GM19328 (cell line): ENCODE data around the gene SGSM2.
"Not testable (repeated sequence)": the region's sequence is repeated elsewhere in the genome, so short reads cannot be mapped to it uniquely, and the experiment has no call there.

Source experiments
- ATAC-seq: cut with Tn5 transposase; IDR thresholded peaks from one replicate; pipeline ENCODE4 v1.9.1; 2021; ENCODE audit warnings: mild to moderate bottlenecking, moderate library complexity; ENCODE audit not compliant: unreplicated experiment

SGSM2 gene, protein sequence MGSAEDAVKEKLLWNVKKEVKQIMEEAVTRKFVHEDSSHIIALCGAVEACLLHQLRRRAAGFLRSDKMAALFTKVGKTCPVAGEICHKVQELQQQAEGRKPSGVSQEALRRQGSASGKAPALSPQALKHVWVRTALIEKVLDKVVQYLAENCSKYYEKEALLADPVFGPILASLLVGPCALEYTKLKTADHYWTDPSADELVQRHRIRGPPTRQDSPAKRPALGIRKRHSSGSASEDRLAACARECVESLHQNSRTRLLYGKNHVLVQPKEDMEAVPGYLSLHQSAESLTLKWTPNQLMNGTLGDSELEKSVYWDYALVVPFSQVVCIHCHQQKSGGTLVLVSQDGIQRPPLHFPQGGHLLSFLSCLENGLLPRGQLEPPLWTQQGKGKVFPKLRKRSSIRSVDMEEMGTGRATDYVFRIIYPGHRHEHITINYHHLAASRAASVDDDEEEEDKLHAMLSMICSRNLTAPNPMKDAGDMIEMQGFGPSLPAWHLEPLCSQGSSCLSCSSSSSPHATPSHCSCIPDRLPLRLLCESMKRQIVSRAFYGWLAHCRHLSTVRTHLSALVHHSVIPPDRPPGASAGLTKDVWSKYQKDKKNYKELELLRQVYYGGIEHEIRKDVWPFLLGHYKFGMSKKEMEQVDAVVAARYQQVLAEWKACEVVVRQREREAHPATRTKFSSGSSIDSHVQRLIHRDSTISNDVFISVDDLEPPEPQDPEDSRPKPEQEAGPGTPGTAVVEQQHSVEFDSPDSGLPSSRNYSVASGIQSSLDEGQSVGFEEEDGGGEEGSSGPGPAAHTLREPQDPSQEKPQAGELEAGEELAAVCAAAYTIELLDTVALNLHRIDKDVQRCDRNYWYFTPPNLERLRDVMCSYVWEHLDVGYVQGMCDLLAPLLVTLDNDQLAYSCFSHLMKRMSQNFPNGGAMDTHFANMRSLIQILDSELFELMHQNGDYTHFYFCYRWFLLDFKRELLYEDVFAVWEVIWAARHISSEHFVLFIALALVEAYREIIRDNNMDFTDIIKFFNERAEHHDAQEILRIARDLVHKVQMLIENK

DNA sequence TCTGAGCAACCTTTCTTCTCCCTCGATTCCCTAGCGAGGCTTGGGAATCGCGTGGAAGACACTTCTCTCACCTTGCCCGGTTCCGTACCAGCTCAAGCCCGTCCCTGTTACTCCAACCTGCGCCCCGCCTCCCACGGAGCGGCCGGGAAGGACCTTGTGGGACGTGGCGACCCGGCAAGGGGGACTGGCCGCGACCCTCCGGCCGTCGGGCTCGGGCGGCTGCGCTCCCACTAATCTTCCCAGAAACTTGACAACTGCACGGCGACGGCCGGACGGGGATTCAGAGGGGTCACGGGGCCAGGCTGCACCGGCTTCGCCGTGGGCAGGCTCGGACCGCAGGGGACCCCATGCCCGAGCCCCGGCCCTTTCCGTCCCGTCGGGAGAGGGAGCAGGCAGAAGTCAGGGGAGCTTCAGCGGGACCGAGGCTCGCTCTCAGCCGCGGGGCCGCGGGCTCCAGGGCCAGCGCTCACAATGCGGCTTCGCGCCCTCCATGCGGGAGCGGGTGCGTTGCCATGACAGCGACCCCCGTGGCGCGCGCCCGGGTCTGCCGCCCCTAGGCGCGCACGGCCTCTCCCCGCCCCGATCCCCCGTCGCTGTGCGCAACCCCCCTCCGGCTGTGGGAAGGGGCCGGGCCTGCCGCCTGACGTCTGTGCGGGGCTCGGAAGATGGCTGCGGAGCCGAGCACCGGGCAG lies at the start of gene SGSM2:
TSS of gene SGSM2 (plus strand) at position 650 of the 692 bp plus-strand sequence. CDS start 188 bp downstream, outside the sequence.
- ATAC-seq: peak; percentile 11

DNA sequence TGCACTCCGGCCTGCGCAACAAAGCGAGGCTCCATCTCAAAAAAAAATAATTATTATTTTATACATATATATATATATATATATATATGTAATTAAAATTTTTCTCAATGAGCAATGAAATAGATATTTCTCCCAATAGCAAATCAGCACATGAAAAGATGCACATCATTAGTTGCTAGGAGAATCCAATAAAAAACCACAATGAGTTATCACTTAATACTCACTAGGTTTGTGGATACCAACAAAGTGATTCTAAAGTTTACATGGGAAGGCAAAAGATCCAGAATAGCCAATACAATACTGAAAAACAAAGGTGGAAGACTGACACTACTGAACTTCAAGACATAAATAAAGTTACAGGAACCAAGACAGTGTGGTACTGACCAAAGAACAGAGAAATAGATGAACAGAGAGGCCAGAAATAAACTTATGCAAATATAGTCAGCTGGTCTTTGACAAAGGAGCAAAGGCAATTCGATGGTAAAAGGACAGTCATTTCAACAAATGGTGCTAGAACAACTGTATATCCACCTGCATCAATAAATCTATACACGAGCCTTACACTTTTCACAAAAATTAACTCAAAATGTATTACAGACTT lies 47.3 kb upstream of the SGSM2 start:
- no peak for ATAC-seq

DNA sequence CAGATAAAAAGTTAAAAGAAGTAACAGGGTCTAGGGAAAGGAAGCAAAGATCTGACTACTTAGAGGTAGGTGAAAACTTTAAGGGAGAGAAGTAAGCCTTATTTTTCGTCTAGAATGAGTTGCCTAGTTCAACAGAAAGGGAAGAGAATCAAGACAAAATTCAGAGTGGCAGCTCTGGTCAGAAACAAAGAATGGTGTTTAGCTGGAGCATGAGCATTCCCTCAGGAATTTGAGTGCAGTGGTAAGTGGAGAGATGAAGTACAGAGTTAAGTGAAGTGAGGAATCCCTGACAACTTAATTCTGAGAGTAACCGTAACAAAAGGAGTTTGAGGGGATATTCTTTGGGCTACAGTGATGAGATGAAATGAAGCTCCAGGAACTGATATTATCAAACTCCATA lies 45.2 kb upstream of the SGSM2 start:
- ATAC-seq: no peak

DNA sequence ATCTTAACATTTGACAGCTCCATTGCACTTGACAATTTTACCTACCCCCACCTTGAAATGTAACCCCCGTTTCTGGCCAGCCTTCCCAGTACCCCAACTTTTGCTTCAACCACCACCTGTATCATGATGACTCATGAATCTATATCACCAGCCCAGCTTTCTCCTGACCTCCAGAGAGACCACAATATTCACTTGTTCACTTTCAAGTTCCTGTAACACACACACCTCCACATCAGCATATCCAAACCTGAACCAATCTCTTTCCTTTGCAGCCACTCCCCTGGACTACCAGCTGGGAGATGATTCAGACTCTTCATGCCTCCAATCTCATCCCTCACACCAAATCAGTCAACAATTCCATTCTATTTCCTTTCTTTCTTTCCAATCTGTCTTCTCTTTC lies 41.7 kb upstream of the SGSM2 start:
- no peak for ATAC-seq

DNA sequence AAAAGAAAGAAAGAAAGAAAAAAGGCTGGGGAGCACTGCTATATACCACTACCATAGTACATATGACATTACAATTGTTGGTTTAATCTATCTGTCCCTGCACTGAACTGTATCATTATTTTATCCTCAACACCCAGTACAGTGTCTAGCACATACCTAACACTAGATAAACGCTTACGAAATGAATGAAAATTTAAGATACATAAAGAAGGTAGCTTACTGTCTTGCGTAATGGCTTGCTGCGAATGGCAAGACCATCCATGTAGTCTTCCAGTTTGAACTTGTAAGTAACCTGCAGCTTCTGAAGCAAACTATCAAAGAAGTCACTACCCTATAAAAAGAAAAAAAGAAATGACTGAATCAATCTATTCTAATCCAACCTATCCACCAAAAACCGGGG lies 40.3 kb upstream of the SGSM2 start:
- ATAC-seq: no peak

DNA sequence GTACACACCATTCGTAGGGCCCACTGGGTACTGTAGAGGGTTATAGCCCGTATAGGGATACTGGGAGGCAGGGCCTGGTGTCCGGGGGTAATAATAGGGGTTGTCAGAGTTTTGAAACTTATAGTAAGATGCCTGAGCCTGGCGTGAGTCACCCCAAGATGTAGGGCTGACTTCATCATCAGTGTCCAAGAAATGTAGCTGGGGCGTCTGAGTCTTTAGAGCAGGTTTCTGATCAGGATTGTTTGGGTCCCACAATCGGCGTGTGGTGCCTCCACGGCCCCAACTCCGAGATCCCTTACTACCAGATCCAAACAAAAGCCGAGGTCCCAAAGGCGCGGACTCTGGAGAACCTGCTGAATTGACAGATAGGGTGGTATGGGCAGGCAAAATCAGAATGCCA lies 38.2 kb upstream of the SGSM2 start:
- no peak for ATAC-seq

DNA sequence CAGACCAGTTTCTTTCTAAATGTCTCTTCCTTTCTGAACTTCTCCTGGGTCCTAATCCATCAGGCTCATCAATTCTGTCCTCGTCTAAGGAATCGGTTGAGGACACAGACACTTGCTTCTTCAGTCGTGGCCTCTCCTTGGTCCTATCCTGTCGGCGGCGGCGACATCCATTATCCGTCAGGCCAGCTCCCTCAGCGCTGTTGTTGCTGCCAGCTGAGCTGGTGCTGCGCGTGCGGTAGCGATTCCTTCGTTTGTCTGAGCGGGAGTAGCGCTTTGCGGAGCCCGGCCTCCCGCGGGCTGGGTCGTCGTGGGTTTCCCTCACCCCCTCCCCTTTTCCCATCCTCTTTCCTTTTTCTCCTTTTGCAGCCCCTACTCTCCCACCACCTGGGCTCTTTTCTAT lies 37.5 kb upstream of the SGSM2 start:
- no peak for ATAC-seq

DNA sequence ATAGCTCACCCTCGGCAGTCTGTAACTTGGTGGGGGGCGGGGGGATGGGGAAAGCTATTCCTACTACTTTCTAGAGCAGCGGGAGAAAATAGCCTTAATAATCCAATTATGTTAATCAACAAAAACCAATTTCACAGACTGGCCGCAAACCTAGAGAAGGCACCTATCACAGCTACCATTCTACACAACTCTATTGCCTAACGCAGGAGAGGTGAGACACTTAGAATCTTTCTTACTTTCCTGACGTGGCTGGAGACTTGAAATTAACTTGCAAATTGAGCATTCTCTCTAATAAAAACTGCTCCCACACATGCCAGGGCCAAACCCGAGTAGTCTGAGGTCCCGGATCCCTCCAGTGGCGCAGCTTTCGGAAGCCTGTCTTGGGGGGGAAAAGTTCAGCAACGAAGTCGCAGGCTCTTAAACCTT lies 34.5 kb upstream of the SGSM2 start:
- no peak for ATAC-seq

DNA sequence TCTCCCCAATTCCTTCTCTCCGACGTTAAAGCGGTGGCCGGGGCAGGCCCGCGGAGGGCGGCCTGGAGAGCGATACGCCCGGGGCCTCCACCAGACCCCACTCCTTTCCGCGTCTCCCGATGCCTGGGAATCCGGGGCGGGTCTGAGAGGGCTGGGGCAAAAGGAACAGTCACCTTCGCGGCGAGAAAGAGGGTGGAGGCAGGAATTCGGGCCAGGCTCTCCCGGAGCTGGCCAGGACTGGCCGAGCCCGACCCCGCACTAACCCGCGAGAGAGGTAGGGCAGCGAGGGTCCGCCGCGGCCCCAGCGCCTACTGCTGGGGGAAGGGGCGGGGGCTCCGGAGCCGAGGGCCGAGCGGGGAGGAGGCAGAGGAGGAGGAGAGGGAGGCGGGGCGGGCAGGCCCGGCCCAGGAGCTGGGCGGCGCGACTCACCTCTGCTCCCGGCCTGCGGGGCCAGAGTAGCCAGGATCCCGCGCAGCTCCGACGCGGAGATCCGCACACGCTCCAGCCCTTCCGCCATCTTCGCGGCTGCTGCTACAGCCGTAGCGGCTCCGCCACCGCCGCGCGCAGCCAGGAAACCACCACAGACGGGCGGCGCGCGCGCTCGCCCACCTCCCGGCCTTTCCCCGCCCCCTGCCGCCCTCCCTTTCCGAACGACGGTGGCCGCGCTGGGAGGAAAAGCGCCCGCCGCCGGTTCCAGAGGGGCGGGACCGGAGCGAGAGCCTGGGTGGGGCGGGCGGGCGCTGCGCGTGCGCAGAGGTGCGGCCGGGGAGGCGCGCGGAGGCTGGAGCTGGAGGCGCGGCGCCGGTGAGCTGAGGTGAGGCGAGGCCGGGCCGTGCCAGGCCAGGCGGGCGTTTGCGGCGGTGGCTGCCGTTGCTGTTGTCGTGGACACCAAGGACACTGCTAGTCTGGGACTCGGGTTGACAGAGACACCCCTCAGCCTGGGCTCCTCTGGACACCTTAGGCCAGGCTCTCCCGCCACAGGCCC lies 33.8 kb upstream of the SGSM2 start, which contains the start of the genes SMG6 and SRR:
TSS of gene SMG6 (minus strand) at position 582 of the 985 bp plus-strand sequence. CDS start at position 517, 65 bp downstream.
TSS of gene SRR (plus strand) at position 747 of the 985 bp plus-strand sequence. CDS start 11,611 bp downstream, outside the sequence.
- peak; percentile 84 for ATAC-seq

DNA sequence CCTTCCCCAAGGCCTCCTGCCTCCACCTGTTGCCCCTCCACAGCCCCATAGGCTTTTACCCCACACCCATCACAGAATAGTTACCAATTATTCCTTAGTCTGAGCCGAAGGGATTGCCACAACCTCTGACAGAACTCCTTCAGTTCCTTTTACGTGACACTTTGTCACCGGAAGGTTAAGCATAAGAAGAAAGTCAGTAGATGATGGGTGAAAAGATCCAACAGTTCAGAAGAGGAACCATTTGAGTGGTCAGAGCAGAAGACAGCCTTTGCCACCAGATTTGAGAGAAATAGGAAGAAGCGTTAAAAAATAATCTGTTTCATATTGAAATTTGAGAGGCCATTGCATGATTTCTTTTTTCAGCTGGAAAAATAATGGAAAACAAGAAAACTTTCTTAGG lies 32.4 kb upstream of the SGSM2 start:
- no peak for ATAC-seq

DNA sequence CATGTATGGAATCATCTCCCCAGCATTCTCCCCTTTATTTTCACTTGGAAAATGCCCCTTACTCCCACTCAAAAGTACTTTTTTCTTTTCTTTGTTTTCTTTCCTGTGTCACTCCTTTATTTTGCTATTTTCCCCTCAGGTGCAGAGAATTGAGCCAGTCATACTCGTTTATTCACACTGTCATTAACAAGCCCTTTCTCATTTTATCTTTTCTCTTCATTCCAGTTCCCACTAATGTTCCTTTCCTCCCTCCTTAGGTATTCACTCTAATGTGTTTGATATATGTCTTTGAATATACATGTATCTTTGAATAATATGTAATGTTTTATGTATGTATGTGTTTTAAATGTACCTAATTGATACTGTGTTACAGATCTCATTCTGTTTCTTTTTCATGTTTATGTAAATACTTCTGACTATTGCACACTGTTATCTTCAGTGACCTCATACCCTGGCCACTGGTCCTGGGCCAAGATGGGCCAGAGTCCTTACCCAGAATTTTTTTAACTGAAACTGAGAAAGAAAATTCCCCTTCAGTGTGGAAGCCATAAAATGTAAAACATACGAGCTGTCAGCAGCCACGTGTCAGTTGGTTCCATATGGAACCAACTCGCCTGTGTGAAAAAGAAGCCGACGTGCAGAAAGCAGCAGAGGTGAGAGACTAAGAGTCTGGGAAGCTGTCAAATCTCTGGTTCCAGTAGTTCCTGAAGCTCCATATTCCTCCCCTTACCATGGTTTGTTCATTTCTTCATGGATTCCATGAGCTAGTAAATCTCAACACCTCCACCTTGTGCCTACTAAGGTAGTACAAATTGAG lies 27.8 kb upstream of the SGSM2 start:
- ATAC-seq: no peak

DNA sequence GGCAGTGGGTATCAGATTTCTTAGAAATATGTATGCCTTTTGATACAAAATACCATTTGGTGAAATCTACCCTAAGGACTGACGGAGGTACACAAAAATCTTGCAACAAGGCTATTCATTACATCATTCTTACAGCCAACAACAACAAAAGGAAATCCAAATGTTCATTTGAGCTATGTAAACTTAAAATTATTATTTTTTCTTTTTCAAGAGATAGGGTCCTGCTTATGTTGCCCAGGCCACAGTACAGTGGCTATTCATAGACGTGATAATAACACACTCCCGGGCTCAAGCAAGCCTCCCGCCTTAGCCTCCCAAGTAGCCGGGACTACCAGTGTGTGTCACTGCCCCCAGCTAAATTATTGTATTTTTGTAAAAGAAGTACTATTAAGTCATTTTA lies 24.6 kb upstream of the SGSM2 start:
- ATAC-seq: no peak

DNA sequence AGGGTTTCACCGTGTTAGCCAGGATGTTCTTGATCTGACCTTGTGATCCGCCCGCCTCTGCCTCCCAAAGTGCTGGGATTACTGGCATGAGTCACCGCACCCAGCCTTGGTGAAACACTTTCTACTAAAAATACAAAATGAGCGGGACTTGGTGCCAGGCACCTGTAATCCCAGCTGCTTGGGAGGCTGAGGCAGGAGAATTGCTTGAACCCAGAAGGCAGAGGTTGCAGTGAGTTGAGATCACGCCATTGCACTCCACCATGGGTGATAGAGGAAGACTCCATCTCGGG lies 20.4 kb upstream of the SGSM2 start:
- not testable (repeated sequence) for ATAC-seq

DNA sequence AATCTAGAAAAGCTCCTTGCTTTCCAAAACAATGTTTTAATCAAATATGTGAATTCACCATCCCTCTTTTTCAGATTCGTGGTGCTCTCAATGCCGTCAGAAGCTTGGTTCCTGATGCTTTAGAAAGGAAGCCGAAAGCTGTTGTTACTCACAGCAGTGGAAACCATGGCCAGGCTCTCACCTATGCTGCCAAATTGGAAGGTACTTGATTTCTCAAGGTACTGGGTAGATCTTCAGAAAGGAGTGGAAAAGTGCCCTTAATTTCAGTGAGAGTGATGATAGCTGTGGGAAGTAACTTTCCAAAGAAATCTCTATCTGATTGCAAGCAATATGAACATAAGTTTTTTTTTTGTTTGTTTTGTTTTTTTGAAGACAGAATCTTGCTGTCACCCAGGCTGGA lies 19.5 kb upstream of the SGSM2 start:
- ATAC-seq: no peak

DNA sequence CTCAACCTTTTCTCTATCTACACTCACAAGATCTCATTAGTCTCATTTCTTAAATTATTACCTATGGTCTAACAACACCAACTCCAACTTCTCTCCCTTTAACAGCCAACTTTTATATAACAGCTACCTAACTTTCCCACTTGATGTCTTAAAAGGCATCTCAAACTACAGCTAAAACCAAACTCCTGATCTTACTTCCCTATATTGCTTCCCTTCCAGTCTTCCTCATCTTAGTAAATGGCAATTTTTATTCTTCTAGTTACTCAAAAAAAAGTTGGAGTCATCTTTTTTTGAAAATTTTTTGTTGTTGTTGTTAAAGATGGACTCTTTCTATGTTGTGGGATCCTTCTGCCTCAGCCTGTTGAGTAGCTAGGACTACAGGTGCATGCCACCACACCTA lies 18.2 kb upstream of the SGSM2 start:
- ATAC-seq: no peak

DNA sequence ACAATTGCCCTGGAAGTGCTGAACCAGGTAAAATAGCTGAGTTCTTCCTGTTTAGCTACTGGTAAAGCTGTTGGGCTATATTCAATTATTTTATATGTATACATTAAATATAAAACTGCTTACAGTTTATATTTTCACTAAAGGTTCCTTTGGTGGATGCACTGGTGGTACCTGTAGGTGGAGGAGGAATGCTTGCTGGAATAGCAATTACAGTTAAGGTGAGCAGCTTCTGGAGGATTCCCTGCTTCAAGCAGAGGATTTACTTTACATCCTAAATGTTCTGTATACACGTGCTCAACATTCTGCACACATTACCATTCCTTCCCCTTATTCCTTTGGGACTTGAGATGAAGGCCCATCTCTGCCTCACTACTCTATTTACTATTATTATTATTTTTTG lies 15.9 kb upstream of the SGSM2 start:
- no peak for ATAC-seq

DNA sequence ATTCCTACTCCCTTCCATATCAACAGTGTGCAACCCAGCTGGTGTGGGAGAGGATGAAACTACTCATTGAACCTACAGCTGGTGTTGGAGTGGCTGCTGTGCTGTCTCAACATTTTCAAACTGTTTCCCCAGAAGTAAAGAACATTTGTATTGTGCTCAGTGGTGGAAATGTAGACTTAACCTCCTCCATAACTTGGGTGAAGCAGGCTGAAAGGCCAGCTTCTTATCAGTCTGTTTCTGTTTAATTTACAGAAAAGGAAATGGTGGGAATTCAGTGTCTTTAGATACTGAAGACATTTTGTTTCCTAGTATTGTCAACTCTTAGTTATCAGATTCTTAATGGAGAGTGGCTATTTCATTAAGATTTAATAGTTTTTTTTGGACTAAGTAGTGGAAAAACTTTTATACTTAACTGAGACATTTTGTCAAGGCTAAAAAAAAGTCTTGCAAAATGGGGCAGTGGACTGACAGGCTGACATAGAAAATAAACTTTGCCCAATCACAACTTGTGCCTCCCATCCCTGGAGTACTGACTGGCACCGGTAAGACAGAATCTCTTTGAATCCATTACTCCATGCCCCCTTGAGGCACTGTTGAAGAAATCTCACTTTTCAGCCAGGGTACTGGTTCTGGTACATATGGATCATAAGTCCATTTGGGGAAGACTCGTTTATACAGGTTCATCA lies 13.5 kb upstream of the SGSM2 start:
- no peak for ATAC-seq

DNA sequence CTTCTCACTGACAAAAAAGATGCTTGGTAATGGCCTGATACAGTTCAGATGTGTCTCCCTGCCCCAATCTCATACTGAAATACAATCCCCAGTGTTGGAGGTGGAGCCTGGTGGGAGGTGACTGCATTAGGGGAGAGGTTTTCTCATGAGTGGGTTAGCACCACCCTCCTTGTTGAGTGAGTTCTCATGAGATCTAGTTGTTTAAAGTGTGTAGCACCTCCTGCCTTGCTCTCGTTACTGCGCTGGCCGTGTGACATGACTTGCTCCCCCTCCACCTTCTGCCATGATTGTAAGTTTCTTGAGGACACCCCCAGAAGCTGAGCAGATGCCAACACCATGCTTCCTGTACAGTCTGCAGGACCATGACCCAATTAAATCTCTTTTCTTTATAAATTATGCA lies 6.0 kb upstream of the SGSM2 start:
- no peak for ATAC-seq
